GM18873 (cell line): ENCODE data around the gene NSUN4.
"Not testable (repeated sequence)": the region's sequence is repeated elsewhere in the genome, so short reads cannot be mapped to it uniquely, and the experiment has no call there.

Experiments used
- ATAC-seq: cut with Tn5 transposase; IDR thresholded peaks from one replicate; pipeline ENCODE4 v1.9.1; 2021; ENCODE audit warnings: mild to moderate bottlenecking, moderate library complexity, moderate number of reproducible peaks; ENCODE audit not compliant: unreplicated experiment, low FRiP score

NSUN4 gene

DNA sequence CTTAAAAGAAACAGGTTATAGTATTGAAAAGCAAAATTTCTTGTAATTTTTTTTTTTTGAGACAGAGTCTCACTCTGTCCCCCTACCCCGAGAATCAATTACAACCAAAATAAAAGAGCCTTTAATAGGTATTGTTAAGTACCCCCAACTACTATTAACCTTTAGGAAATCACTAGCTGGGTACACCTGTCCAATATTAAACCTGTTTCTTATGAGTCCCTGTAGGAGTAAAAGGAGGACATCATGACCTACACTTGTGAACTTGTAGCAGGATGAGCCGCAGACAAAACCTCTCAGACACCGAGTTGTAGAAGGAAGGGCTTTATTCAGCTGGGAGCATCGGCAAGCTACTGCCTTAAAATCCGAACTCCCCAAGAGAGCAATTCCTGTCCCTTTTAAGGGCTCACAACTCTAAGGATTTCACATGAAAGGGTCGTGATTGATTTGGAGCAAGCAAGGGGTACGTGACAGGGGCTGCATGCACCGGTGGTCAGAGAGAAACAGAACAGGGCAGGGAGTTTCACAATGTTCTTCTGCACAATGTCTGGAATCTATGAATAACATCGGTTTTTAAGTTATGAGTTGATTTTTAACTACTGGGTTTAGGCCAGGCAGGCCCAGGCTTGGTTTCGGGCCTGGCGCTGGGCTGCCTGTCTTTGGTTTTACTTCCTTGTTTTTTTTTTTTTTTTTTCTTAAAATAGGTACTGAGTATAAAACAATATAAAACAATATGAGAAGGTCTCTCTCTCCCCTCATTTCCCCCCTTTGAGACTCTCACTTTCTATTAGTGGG lies 15.1 kb upstream of the NSUN4 start:
- ATAC-seq, result peak; percentile 61

DNA sequence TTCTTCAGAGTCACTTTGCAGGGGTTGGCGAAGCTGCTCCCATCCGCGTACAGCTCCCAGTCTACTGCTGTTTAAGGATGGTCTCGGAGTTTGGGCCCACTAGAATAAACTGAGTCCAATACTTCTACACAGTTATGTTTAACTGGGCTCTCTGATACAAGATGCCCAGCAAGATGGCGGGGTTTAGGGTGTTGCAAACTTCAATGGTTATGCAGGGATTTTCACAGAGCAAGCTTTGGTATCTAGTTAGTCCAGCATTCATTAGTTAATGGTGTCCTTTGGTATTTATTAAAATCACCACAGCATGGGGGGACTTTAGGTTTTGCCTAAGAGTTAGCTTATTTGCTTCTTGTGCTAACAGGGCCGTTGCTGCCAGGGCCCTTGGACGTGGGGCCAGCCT lies 12.4 kb upstream of the NSUN4 start:
- not testable (repeated sequence) for ATAC-seq

DNA sequence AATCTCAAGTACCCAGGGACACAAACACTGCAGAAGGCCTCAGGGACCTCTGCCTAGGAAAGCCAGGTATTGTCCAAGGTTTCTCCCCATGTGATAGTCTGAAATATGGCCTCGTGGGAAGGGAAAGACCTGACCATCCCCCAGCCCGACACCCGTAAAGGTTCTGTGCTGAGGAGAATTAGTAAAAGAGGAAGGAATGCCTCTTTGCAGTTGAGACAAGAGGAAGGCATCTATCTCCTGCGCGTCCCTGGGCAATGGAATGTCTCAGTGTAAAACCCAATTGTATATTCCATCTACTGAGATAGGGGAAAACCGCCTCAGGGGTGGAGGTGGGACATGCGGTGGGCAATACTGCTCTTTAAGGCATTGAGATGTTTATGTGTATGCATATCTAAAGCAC lies 10.8 kb upstream of the NSUN4 start:
- not testable (repeated sequence) for ATAC-seq

DNA sequence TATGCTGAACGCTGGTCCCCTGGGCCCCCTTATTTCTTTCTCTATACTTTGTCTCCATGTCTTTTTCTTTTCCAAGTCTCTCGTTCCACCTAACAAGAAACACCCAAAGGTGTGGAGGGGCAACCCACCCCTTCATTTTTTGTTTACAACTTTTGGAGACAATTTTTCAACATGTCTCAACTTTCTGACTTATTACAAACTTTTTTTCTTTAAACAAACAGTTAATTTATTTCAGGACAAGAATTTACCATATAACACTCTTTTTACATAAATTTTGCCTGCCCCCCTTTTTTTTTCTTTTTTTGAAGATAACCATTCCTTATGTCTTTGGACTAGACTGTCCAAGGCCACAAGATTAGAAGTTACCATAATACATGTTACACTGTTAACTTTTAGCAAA lies 10.2 kb upstream of the NSUN4 start:
- not testable (repeated sequence) for ATAC-seq

DNA sequence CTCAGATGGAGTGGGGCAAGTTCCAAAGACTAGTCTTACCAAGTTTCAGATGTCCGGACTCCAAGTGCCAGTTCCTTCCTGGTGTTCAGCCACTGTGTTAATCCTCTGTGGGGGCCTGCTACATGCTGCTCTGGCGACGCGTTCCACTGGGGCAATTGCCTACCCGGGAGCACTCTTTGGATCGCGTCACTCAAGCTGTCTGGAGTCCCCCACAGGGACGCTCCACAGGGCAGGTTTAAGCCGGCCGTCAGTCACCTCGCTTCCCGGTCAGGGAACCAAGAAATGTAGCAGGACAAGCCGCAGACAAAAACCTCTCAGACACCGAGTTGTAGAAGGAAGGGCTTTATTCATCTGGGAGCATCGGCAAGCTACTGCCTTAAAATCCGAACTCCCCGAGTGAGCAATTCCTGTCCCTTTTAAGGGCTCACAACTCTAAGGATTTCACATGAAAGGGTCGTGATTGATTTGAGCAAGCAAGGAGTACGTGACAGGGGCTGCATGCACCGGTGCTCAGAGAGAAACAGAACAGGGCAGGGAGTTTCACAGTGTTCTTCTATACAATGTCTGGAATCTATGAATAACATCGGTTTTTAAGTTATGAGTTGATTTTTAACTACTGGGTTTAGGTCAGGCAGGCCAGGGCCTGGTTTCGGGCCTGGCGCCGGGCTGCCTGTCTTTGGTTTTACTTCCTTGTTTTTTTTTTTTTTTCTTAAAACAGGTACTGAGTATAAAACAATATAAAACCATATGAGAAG lies 8.6 kb upstream of the NSUN4 start:
- ATAC-seq, result not testable (repeated sequence)

DNA sequence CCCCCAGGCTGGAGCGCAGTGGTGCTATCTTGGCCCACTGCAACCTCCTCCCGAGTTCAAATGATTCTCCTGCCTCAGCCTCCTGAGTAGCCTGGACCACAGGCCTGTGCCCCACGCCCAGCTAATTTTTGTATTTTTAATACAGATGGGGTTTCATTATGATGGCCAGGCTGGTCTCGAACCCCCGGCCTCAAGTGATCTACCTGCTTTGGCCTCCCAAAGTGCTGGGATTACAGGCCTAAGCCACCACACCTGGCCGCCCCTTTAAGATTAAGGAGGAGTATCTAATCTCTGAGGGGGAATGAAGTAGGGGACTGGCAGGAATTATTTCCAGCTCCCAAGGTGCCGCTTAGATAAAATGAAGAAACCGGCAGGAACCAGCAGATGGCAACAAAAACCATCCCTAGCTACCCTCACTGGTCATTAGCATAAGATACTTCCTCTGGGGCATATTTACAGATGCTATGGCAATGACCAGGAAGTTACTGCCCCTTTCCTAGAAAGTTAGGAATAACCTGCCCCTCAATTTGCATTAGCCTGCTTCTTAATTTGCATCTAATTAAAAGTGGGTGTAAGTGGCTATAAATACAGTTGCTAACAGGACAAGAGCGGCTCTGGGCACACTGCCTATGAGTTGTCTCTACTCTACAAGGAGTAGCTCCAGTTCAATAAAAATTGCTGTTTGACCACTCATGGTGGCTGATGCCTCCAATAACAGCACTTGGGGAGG lies 7.1 kb upstream of the NSUN4 start:
- ATAC-seq, result no peak

DNA sequence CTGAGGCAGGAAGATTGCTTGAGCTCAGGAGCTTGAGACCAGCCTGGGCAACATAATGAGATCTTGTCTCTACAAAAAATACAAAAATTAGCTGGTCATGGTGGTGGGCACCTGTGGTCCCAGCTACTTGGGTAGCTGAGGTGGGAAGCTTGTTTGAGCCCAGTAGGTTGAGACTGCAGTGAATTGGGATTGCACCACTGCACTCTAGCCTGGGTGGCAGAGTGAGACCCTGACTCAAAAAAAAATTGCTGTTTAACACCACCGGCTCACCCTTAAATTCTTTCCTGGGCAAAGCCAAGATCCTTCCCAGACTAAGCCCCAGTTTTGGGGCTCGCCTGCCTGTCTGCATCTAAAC lies 6.6 kb upstream of the NSUN4 start:
- no peak for ATAC-seq

DNA sequence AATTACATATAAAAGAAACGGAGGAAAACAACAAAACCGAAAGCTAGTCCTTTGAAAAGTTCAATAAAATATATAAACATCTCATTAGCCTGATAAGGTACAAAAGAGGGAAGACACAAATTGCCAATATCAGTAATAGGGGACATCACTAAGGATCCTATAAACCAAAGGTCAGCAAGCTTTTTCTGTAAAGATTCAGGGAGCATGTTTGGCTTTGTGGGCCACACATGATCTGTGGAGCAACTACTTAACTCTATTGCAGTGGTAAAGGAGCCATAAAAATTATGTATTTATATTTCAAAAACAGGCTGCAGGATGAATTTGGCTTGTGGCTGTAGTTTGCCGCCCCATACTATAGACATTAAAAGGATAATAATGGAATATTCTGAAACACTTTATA lies 5.5 kb upstream of the NSUN4 start:
- no peak for ATAC-seq

DNA sequence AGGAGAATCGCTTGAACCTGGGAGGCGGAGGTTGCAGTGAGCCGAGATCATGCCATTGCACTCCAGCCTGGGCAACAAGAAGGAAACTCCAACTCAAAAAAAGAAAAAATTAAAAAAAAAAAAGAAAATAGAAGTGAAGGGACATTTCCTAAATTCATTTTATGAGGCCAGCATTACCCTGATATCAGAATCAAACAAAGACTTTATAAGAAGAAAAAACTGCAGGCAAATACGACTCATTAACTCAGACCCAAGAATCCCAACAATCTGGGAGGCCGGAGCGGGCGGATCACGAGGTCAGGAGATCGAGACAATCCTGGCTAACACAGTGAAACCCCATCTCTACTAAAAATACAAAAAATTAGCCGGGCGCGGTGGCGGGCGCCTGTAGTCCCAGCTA lies 3.2 kb upstream of the NSUN4 start:
- ATAC-seq, result not testable (repeated sequence)

DNA sequence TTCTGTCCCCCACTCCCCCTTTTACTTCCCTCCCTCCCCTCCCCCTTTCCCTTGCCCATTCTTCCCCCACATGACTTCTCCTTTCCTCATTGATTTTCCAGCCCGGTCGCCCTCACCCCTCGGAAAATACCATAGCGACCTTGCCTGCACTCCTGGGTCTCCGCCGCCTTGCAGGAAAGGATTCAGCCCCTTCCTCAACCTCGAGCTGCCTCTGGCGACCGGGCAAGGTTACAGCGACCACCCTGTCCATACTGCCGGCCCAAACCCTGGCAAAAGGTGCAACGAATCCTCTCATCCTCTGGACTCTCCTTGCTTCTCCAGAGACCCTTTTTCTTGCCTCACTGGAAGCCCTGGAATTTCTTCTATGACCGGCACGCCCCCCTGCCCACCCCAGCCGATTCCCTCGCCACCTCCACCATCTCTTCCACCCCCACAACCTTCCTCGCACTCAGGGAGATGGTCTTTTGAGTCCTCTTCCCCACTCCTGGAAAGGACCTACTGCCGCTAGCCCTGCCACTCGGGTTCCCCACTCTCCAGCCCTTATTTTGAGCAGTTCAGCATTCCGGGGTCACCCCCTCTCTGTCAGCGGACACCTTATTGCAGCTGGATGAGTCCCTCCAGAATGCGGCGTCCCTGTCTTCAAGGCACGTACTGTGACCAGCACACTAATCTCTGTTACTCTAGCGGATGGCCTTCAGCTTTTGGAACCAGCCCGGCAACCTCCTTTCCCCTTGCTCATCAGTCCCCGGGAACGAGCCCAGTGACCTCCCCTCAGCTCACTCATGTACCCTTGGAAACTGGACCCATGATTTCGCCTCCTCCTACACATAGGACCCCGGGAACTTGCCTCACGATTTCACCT lies 846 bp downstream of the NSUN4 start:
- ATAC-seq, result no peak

DNA sequence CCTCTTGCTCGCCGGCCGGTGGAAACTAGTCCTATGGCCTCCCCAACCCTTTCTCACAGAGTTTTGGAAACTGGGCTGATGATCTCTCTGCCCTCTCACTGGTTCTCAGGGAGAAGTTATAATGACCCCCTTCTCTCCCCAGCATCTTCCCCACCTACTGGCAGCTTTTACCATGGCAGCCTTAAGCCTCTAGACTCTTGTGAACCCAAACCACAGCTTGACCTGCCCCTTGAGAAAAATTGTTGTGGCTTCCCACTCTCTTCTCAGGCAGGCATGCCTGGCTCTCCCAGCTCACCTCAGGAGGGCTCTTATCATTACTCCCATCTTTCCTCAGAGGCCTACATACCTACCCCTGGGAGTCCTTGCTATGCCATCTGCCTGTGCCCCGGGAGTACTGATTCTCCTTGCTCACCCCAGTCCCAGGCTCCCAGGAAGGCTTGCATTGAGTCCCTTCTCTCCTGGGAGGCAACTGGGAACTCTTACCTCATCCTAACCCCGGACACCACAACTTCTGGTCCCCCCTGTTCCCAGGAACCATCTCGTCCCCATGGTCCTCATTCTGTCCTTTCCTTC lies 1.6 kb downstream of the NSUN4 start:
- no peak for ATAC-seq

DNA sequence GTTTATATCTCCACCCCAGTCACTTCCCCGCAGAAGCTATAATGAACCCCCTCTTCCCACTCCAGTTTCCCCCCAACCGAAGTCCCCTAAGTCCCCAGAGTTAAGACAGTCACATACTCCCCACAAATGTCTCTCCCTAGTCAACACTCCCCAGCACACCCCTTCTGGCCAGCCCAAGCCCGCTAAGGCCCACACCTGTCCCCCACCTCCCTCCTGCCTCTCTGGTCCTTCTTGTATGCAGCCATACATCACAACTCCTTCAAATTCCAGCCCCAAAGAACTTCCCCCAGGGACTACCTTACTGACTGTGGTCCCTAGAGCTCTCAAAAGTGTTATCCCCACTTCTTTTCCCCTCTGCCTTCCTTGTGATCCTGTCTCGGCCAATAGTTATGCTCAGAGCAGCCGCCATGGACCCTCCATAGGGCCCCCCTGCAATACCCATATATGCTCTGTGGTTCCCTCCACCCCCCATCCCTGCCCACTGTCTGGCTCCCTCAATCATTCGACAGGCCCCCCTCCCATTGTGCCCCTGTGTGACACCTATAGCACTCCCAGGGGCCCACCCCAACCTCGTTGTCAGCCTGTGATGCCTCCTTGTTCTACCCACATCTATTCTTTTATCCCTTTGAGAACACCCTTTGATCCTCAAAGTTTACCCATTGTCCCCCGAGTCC lies 2.2 kb downstream of the NSUN4 start:
- ATAC-seq, result no peak

DNA sequence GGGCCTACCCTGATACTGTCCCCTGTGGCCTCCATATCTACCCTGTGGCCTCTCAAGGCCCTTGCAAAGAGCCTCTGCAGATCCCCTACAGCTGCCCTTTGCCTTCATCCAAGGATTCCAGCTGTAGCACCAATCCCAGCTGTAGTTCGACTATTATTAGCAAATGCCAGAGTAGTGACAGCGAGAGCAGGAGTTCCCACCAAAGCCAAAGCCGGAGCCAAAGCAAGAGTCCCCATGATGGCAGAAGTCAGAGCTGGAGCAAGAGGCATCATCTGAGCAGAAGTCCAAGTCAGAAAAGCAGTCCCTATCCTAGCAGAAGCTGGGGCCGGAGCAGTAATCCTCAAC lies 2.7 kb downstream of the NSUN4 start:
- ATAC-seq, result no peak

DNA sequence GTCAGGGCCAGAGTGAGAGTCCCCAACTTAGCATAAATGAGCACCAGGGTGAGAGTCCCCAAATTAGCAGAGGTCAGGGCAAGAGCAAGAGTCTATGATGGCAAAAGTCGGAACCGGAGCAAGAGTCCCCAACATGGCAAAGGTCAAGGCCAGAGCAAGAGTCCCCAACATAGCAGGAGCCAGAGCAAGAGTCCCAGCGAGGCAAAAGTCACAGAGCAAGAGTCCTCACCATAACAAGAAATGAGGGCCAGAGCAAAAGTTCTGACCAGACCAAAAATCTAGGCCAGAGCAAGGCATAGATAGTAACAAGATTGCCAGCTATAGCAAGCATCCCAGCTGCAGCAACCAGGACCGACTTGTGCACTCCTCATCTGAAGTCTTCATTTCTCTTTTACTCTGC lies 3.1 kb downstream of the NSUN4 start:
- no peak for ATAC-seq

DNA sequence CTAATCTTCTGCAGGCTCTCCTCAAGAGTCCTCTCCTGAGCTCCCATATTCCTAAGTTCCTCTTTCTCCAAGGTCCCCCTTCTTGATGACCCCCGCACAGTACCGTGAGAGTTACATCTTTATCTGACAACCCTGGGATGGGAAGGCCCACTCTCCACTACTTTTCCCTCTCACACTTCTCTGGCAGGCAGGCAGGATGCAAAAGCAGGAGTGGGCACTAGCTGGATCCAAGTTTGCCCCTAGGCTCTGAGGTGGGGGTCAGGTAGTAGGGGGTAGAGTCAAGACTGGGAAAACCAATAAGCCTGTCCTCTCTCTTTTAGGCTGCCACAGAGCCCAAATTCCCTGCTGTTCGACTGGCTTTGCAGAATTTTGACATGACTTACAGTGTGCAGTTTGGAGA lies 3.9 kb downstream of the NSUN4 start:
- no peak for ATAC-seq

DNA sequence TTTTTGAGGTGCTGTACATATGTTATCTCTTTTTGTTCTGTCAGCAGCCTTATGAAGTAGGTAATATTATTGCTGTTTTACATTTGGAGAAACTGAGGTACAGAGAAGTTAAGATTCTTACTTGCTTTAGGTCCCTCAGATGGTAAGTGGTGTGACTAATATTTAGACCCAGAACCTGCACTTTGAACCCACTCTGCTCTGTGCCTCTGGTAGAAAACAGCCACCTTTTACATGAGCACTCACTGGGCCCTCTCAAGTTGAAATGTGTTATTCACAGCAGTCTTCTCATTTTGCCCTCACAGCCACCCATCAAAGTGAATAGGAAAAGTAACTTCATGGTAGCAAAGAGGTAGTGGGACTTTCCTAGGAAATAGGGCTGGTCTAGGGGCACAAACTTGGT lies 4.7 kb downstream of the NSUN4 start:
- no peak for ATAC-seq

DNA sequence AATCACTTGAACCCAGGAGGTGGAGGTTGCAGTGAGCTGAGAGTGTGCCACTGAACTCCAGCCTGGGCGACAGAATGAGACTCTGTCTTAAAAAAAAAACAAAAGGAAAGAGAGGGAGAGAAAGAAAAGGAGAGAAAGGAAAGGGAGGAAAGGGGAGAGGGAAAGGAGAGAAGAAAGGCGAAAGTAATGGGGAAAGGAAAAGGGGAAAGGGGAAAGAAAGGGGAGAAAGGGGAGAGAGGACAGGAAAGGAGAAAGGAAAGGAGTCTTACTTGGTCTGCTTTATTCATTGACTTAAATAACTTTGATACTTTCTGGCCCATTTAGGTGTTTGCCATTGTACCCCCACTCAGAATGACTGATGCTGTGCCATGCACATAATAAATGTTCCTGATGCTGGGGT lies 11.8 kb downstream of the NSUN4 start:
- no peak for ATAC-seq

DNA sequence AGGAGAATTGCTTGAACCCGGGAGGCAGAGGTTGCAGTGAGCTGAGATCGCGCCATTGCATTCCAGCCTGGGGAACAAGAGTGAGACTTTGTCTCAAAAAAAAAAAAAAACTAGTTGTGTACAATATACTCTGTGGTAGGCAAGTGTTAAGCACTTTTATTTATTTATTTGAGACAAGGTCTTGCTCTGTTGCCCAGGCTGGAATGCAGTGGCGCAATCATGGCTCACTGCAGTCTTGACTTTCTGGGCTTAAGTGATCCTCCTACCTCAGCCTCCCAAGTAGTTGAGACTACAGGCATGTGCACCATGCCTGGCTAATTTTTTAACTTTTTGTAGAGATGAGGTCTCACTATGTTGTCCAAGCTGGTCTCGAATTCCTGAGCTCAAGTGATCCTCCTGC lies 15.3 kb downstream of the NSUN4 start:
- ATAC-seq, result not testable (repeated sequence)

DNA sequence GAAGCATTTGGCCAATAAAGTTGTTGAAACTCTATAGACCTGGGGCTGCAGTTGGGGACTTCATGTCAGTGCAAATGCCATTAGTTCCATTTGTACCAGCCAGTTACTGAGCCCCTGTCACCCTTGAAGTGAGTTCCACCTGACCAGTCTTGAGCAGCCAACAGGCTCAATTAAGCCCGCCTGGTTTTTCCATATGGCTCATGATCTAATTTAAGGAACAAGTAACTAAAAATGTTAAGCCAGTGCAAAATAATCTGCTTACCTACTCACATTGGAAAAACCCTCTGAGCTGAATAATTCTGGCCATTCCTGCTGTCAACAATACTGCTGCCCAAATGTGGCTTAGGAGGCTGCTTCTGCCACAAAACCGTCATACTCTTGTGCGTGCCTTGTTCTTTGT lies 21.6 kb downstream of the NSUN4 start:
- no peak for ATAC-seq

DNA sequence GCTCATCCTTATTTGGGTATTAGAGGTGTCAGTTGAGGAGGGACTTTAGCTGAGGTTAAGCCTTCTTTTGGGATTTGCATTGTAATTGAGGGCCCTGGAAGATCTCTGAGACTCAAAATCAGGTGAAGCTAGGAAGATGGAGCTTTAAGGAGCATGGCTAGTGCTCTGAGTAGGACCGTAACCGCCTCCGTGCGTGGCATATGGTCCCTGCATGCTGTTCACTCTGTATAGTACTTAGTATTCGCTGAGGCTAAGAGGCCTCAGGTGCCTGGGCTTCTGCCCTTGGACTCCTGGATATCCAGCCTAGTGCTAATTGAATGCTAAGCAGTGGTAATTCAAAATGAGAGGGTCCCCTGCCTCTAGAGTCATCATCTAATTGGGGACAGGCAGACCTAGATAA lies 22.5 kb downstream of the NSUN4 start:
- no peak for ATAC-seq
